Endodermal cell (in vitro differentiated cells): ENCODE data around the gene RPS24. TPM values are rescaled to one million over a fixed set of nuclear protein-coding genes. Genes with fewer than 3 reads are reported as not detected.

Experiments
- DNase-seq: peaks from one replicate; pipeline ENCODE4 v3.0.0-alpha.2; 2017
- H3K27ac ChIP-seq: 2 replicates; pipeline ENCODE4 v1.5.1; 2013; ENCODE audit warnings: mild to moderate bottlenecking, low read depth, low read length, moderate library complexity
- H3K27me3 ChIP-seq: 2 replicates; pipeline ENCODE4 v1.6.1; 2013; ENCODE audit warnings: mild to moderate bottlenecking, low read length, moderate library complexity; ENCODE audit not compliant: insufficient read depth, control insufficient read depth, poor library complexity, severe bottlenecking
- H3K36me3 ChIP-seq: 2 replicates; pipeline ENCODE4 v1.7.0; 2013; ENCODE audit warnings: mild to moderate bottlenecking, low read length, moderate library complexity; ENCODE audit not compliant: control insufficient read depth, insufficient read depth
- H3K4me1 ChIP-seq: one replicate; pipeline ENCODE4 v1.7.0; 2013; ENCODE audit warnings: low read length; ENCODE audit not compliant: control insufficient read depth, insufficient read depth
- H3K4me3 ChIP-seq: 2 replicates; pipeline ENCODE4 v1.5.1; 2013; ENCODE audit warnings: mild to moderate bottlenecking, low read length, moderate library complexity
- H3K9ac ChIP-seq: 2 replicates; pipeline ENCODE4 v1.6.1; 2013; ENCODE audit warnings: mild to moderate bottlenecking, low read length, moderate library complexity; ENCODE audit not compliant: poor library complexity, severe bottlenecking; ENCODE audit errors: extremely low read depth
- H3K9me3 ChIP-seq: 2 replicates; pipeline ENCODE4 v1.6.1; 2013; ENCODE audit warnings: mild to moderate bottlenecking, low read length, moderate library complexity; ENCODE audit not compliant: control insufficient read depth
- H3K27ac Mint-ChIP-seq: 2 replicates; pipeline ENCODE4 v1.8.0; 2020; ENCODE audit warnings: mixed read lengths
- H3K27me3 Mint-ChIP-seq: 2 replicates; pipeline ENCODE4 v1.8.0; 2021; ENCODE audit warnings: mild to moderate bottlenecking, mixed read lengths; ENCODE audit not compliant: insufficient read depth
- H3K36me3 Mint-ChIP-seq: 2 replicates; pipeline ENCODE4 v1.8.0; 2020; ENCODE audit warnings: low read depth, mixed read lengths
- H3K4me1 Mint-ChIP-seq: 2 replicates; pipeline ENCODE4 v1.8.0; 2020; ENCODE audit warnings: mixed read lengths
- H3K4me3 Mint-ChIP-seq: 2 replicates; pipeline ENCODE4 v1.8.0; 2020; ENCODE audit warnings: mild to moderate bottlenecking, moderate library complexity, mixed read lengths
- H3K9me3 Mint-ChIP-seq: 2 replicates; pipeline ENCODE4 v1.8.0; 2020; ENCODE audit warnings: mild to moderate bottlenecking, mixed read lengths
- CTCF ChIP-seq: fragments of 200-600 bp; sonication (generic); conservative IDR thresholded peaks from 2 replicates; pipeline ENCODE4 v1.5.0; 2021; ENCODE audit warnings: antibody characterized with exemption, mild to moderate bottlenecking
- WGBS, 2 experiments: methylation state at CpG; one replicate each; pipeline versions ENCODE4 v1.1.5 to v1.1.7; 2013; ENCODE audit warnings: missing lambda C conversion rate in 2 of 2, mixed read lengths in 1 of 2; ENCODE audit not compliant: insufficient coverage in 1 of 2, insufficient read length in 1 of 2; 5-methylcytosine and 5-hydroxymethylcytosine counted together
- total RNA-seq, 2 donors: library from RNA; stranded (reverse); fragmentation: NEBNext Ultra II Directional in 1 of 2; extraction: Animal tissue kit (Norgen Biotek cat#: 25700) in 1 of 2; gene quantifications; 2 replicates in 1 of 2; 3 replicates in 1 of 2; pipeline ENCODE4 v1.2.1, GENCODE V29; 2021

The RPS24 gene
- total RNA-seq, 2 donors from 2014 or later: 1,695 to 1,720 TPM

GRCh38 chr10:78035437-78035836, 1.8 kb downstream of the RPS24 start:
- no peaks in the 10 kb centered on the region for H3K27me3 ChIP-seq
- H3K27ac ChIP-seq: no peak overlapping the region
- Mint-ChIP-seq H3K27ac (peak overlapping the region; percentile 76), H3K4me1 (peaks cover 35% of the 10 kb centered on the region), H3K9me3 (no peaks in the 10 kb centered on the region), H3K4me3 (peak overlapping the region; percentile 93), H3K36me3 (peaks cover 54% of the 10 kb centered on the region), H3K27me3 (no peaks in the 10 kb centered on the region)
- H3K4me1 ChIP-seq: peaks cover 23% of the 10 kb centered on the region
- no peak for DNase-seq
- H3K4me3 ChIP-seq: peak overlapping the region; percentile 98
- no peak for TF ChIP-seq CTCF
- WGBS, 2 experiments: 93 to 100% methylated on average over 4 to 5 of the region's 5 CpGs
- no peak overlapping the region for H3K9ac ChIP-seq
- peaks cover 57% of the 10 kb centered on the region for H3K36me3 ChIP-seq
- no peaks in the 10 kb centered on the region for H3K9me3 ChIP-seq

- Mint-ChIP-seq H3K27me3 (no peaks in the 10 kb centered on the region), H3K4me1 (peaks cover 41% of the 10 kb centered on the region), H3K4me3 (peak overlapping the region; percentile 93), H3K27ac (peak overlapping the region; percentile 76), H3K36me3 (peaks cover 61% of the 10 kb centered on the region), H3K9me3 (no peaks in the 10 kb centered on the region)
- Histone ChIP-seq H3K36me3 (peaks cover 63% of the 10 kb centered on the region), H3K27me3 (no peaks in the 10 kb centered on the region), H3K27ac (no peak overlapping the region), H3K4me1 (peaks cover 23% of the 10 kb centered on the region), H3K9ac (no peak overlapping the region), H3K4me3 (peak overlapping the region; percentile 98), H3K9me3 (no peaks in the 10 kb centered on the region)
- TF ChIP-seq CTCF: no peak
- DNase-seq: no peak
- WGBS, 2 experiments: 92 to 95% methylated on average over 7 to 9 of the region's 9 CpGs
Observed at GRCh38 chr10:78035933-78036583, 2.4 kb downstream of the RPS24 start.

GRCh38 chr10:78038105-78038504, 4.4 kb downstream of the RPS24 start:
- Mint-ChIP-seq H3K4me3 (peak overlapping the region; percentile 21), H3K4me1 (peaks cover 41% of the 10 kb centered on the region), H3K36me3 (peaks cover 78% of the 10 kb centered on the region), H3K27ac (no peak overlapping the region), H3K9me3 (no peaks in the 10 kb centered on the region), H3K27me3 (no peaks in the 10 kb centered on the region)
- Histone ChIP-seq H3K9me3 (no peaks in the 10 kb centered on the region), H3K27me3 (no peaks in the 10 kb centered on the region), H3K9ac (no peak overlapping the region), H3K27ac (no peak overlapping the region), H3K4me1 (peaks cover 23% of the 10 kb centered on the region), H3K4me3 (peak overlapping the region; percentile 98), H3K36me3 (peaks cover 80% of the 10 kb centered on the region)
- 79 to 83% methylated on average over 1 to 2 of the region's 2 CpGs for WGBS, 2 experiments
- no peak for DNase-seq
- no peak for TF ChIP-seq CTCF
